ENCODE data around the gene GJC1. TPM values are rescaled to one million over a fixed set of nuclear protein-coding genes. Genes with fewer than 3 reads are reported as not detected.
A peak's percentile ranks its signal among the peaks of the same experiment; 100 is the strongest.

Gene GJC1
- total and polyA plus RNA-seq, 2 of the 8 experiments (the other 6 are each of a cell fraction or from before 2014, with no cell fraction given): 29.1 to 154 TPM

DNA sequence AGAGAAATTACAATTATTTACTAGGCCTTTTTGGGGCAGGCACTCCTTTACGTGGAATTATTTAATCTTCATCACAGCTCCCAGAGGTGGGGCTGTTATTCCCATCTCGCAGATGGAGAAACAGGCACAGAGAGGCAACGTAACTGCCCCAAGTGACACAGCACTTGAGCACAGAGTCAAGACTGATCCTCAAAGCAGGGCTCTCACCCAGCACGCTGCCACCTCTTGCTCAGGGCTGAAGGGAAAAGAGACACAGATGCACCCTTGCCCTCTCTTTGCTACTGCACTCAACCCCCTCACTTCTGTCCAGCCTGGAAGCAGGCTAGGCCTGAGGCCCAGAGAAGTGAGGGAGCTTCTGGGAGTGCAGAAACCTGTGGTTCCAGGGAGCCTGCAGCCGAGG, 66.9 kb downstream of the GJC1 start:
- peaks cover 0 to 21% (median 7%) of the 10 kb centered on the region in 4 experiments; a peak in 6 of 7 replicates for H3K4me1 ChIP-seq (replicated peaks in 1 of 4; ENCODE audit: control insufficient read depth in 3 of 4, insufficient read depth in 4 of 4, low read length in 3 of 4)

More for the DNA sequence above, 66.9 kb downstream of the GJC1 start:
- Histone ChIP-seq H3K4ac (replicated peaks; ENCODE audit: insufficient read length, low read depth, low read length) (peak overlapping the region; percentile 69), H3K27ac (ENCODE audit: low read depth, low read length) (no peak overlapping the region), H3K23me2 (ENCODE audit: low read depth, low read length) (peaks cover 8% of the 10 kb centered on the region; the same call in 1 of the 2 replicates), H2AFZ (ENCODE audit: low read length) (no peak overlapping the region), H3K14ac (ENCODE audit: insufficient read length) (no peak overlapping the region), H3K4me2 (ENCODE audit: insufficient read depth in 1 of 2, low read depth in 2 of 2, low read length in 2 of 2) (no peak overlapping the region), H2AK5ac (ENCODE audit: low read depth, low read length) (no peak overlapping the region), H2BK5ac (ENCODE audit: low read depth, low read length) (no peak overlapping the region), H2BK12ac (ENCODE audit: low read depth, low read length) (no peak overlapping the region), H2BK120ac (replicated peaks; ENCODE audit: low read depth, low read length) (no peak overlapping the region), H3K4me3 (ENCODE audit: extremely low read depth in 1 of 4, insufficient read depth in 2 of 4, low read depth in 3 of 4, low read length in 4 of 4) (no peak overlapping the region), H3K56ac (replicated peaks; ENCODE audit: insufficient read length, low read depth, low read length) (no peak overlapping the region), H4K20me1 (replicated peaks in 1 of 2; ENCODE audit: control insufficient read depth in 1 of 2, insufficient read depth in 2 of 2, low read length in 2 of 2) (peaks cover 0 to 2% of the 10 kb centered on the region in 2 experiments), H2BK20ac (ENCODE audit: low read length) (no peak overlapping the region), H3K23ac (ENCODE audit: insufficient read length) (no peak overlapping the region), H3K79me1 (ENCODE audit: low read depth, low read length) (no peaks in the 10 kb centered on the region), H3K79me2 (ENCODE audit: control insufficient read depth in 1 of 2, insufficient read depth in 2 of 2, low read length in 2 of 2) (no peaks in the 10 kb centered on the region), H3K27me3 (replicated peaks in 1 of 4; ENCODE audit: control insufficient read depth in 3 of 4, extremely low read depth in 1 of 4, insufficient read depth in 3 of 4, low read length in 3 of 4) (peaks cover 17 to 25% (median 21%) of the 10 kb centered on the region in 4 experiments), H4K5ac (ENCODE audit: insufficient read length, low read depth, low read length) (no peak overlapping the region), H3K18ac (ENCODE audit: extremely low read depth, low read length) (no peak overlapping the region), H3K9me3 (ENCODE audit: insufficient read depth in 2 of 2, low read depth in 1 of 2, low read length in 1 of 2) (no peaks in the 10 kb centered on the region), H3K36me3 (ENCODE audit: control insufficient read depth in 2 of 4, insufficient read depth in 4 of 4, low read length in 3 of 4) (no peaks in the 10 kb centered on the region), H3K9ac (replicated peaks in 1 of 4; ENCODE audit: extremely low read depth in 1 of 4, low read depth in 3 of 4, low read length in 3 of 4) (no peak overlapping the region), H4K8ac (ENCODE audit: extremely low read depth, insufficient read depth, low read length) (no peak overlapping the region), H4K91ac (replicated peaks; ENCODE audit: insufficient read length, low read length) (peak overlapping the region; percentile 89), H2BK15ac (ENCODE audit: low read length) (no peak overlapping the region)
- TF ChIP-seq BACH1 (IDR thresholded peaks at IDR 0.05; ENCODE audit: low read length): no peak
- no peak for TF ChIP-seq HDAC2 (IDR thresholded peaks at IDR 0.05; ENCODE audit: borderline replicate concordance in 1 of 2, low read depth in 2 of 2, low read length in 2 of 2)
- no peak for TF ChIP-seq YY1 (IDR thresholded peaks at IDR 0.05; ENCODE audit: low read depth, low read length)
- TF ChIP-seq POLR2AphosphoS5 (IDR thresholded peaks at IDR 0.05; ENCODE audit: low read depth, low read length): no peak
- no peak for TF ChIP-seq CBX5 (IDR thresholded peaks at IDR 0.05; ENCODE audit: low read depth, low read length)
- no peak for TF ChIP-seq GTF2F1 (IDR thresholded peaks at IDR 0.05; ENCODE audit: borderline replicate concordance, low read depth, low read length)
- TF ChIP-seq KDM5A (IDR thresholded peaks at IDR 0.05; ENCODE audit: low read length): no peak
- no peak for TF ChIP-seq HDAC6 (IDR thresholded peaks at IDR 0.05; ENCODE audit: low read depth, low read length)
- no peak for TF ChIP-seq RFX5 (IDR thresholded peaks at IDR 0.05; ENCODE audit: borderline replicate concordance, low read depth, low read length)
- TF ChIP-seq ATF3 (IDR thresholded peaks at IDR 0.05; ENCODE audit: insufficient read depth, low read depth, low read length): no peak
- TF ChIP-seq GABPA (IDR thresholded peaks at IDR 0.05; ENCODE audit: borderline replicate concordance, insufficient read depth, low read length): no peak
- TF ChIP-seq EGR1 (IDR thresholded peaks at IDR 0.05; ENCODE audit: borderline replicate concordance, low read depth, low read length): no peak
- POLR2A ChIA-PET (ENCODE audit: partially characterized antibody): interaction anchor here (1.1 kb wide), 1 partner anchor 8 kb away, joined by 4 read pairs; no protein-coding TSS in a partner anchor
- no peak for FAIRE-seq
- no peak for DNase-seq (ENCODE audit: low read depth in 1 of 2, low spot score in 2 of 2)
- CTCF ChIA-PET (ENCODE audit: partially characterized antibody): interaction anchor here (0.6 to 26.7 kb wide), 16 partner anchors 8 to 1069 kb away, joined by 3 to 577 read pairs (median 4); partner anchors contain the start of gene HIGD1B
- WGBS, 2 experiments (ENCODE audit: extremely low coverage in 1 of 2, insufficient coverage in 1 of 2, insufficient read length in 1 of 2, insufficient replicate concordance in 2 of 2, low coverage in 1 of 2, low lambda C conversion rate in 2 of 2, missing lambda C conversion rate in 1 of 2): 91% methylated on average over 5 of the region's 5 CpGs; no CpG with 5 or more reads in 1 of the 2 experiments

Measured in H1 (cell line).